GM18873 (cell line): Measurements from ENCODE around the gene RSPH3.
"Not testable (repeated sequence)": the region's sequence is repeated elsewhere in the genome, so short reads cannot be mapped to it uniquely, and the experiment has no call there.

Experiments
- ATAC-seq: cut with Tn5 transposase; IDR thresholded peaks from one replicate; pipeline ENCODE4 v1.9.1; 2021; ENCODE audit warnings: mild to moderate bottlenecking, moderate library complexity, moderate number of reproducible peaks; ENCODE audit not compliant: unreplicated experiment, low FRiP score

Gene RSPH3

DNA sequence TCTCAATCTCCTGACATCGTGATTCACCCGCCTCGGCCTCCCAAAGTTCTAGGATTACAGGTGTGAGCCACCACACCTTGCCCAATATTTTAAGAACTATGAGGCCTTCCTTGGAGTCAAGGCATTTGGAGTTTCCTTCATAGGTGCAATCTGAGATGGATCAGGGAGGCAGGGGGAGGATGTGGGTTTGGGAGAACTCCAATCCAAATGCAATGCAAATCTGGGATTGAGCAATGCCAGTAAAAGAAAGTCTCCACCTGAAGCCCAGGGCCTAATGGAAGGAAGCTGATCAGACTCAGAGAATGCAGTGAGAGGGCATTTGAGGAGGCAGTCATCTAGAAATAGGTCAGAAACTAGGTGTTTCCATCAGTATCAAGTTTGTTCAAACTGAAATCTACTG lies 21.2 kb downstream of the RSPH3 start:
- no peak for ATAC-seq

DNA sequence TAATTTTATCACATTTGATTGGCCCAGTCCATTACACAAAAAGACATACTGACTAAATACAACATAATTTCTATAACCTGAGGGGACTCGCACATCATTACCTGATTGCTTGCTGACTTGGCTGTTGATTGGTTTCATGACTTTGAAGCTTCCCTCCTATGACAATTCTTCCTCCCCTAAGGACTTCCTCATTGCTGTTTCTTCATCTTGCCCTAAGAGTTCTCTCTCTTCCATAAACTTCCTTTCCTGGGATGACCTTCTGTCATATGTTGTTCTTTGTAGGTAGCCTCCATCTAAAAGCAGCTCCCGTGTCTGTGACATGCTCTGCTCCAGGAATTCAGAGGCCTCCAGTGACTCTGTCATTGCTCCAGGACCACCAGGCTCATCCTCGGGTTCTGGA lies 22.6 kb downstream of the RSPH3 start:
- no peak for ATAC-seq

DNA sequence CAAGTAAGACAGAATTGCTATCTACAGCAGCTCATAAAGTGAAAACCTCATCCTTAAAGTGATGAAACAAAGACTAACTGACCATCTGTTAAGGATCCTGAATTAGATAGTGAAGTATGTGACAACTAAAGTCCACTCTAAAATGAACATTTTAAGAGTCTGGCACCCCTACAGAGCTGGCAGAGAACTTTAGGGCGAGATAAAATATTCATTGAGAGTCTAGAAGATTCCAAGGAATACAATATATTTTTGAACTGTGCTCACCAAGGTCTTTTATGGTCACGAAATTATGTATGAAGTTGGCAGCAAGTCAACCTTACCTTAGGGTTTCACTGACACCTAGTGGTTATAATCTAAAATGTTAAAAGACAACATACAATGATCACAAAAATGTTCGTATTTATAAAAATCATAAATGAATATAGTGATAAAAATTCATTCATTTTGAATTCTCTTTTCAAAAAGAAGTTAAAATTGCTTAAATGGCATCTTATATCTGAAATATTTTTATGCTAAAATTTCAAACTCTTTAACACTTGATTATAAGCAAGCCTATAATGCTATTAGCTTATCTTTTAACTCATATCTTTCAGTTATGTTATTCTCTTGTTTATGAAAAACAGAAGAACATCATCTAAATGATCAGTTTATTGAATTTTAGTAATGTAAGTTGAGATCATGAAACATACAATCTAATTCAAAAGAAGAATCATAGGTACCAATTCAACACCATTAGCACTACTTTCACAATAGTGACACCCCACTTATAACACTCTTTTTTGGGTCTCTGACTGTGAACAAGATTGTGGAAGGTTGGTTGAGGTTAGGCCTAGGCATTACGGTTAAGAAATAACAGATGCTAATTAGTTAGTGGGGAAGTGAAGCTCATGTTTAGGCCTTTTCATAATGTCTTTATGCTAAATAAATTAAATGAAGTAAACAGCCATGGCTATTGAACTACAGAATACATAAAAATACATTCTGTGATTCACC lies 27.5 kb downstream of the RSPH3 start:
- no peak for ATAC-seq

DNA sequence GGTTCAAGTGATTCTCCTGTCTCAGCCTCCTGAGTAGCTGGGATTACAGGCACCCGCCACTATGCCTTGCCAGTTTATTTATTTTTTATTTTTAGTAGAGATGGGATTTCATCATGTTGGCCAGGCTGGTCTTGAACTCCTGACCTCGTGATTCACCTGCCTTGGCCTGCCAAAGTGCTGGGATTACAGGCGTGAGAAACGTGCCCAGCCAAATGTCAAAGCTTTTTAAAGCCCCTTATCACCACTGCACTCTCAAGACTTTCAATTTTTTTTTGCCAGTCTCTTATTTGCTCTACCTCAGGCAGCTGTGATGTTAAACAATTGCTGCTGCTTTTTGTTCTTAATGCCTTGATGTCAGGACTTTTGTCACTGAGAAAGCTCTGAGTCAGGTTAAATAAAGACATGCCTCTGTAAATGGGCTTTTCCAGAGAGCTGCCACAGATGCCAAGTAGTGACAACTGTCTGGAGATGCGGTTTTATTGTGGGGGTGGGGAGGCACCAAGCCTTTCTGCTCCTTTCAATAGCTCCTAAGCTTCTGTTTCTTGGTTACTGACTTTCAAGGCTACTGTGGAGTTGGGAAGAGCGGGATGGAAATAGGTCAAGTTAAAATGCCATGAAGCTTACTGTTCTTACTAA lies 29.2 kb downstream of the RSPH3 start:
- no peak for ATAC-seq

DNA sequence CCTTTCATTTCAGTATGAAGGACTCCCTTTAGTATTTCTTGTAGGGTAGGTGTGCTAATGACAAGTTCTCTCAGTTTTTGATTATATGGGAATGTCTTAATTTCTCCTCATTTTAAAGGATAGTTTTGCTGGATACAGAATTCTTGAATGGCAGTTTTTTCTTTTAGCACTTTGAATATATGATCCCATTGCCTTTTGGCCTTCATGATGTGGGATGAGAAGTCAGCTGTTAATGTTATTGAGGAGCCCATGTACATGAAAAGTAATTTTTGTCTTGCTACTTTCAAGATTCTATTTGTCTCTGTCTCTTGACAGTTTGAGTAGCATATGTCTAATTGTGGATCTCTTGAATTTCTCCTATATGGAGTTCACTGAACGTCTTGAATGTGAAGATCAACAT lies 30.9 kb downstream of the RSPH3 start:
- no peak for ATAC-seq

DNA sequence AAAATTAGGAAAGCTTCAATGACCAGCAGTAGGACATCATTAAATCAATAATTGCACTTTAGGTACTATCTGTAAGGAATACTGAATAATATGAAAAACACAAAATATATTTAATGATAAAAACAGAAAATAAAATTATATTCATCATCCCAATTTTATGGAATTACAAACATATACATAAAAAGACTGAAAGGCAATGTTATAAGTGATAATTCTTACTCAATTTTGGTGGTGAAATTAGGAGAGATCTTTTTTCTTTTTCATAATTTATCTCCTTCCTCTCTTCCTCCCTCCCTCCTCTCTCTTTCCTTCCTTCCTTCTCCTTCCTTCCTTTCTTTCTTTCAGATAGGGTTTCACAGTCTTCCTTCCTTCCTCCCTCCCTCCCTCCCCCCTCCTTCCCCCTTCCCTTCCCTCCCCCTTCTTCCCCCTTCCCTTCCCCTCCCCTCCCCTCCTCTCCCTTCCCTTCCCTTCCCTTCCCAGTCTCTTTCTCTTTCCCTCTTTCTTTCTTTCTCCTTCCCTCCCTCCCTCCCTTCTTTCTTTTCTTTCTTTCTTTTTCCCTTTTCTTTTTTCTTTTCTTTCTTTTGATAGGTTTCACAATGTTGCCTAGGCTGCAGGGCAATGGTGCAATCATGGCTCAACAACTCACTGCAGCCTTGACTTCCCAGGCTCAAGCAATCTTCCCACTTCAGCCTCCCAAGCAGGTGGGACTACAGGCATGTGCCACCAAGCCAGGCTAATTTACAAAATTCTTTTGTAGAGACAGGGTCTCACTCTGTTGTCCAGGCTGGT lies 36.8 kb downstream of the RSPH3 start:
- ATAC-seq = no peak

DNA sequence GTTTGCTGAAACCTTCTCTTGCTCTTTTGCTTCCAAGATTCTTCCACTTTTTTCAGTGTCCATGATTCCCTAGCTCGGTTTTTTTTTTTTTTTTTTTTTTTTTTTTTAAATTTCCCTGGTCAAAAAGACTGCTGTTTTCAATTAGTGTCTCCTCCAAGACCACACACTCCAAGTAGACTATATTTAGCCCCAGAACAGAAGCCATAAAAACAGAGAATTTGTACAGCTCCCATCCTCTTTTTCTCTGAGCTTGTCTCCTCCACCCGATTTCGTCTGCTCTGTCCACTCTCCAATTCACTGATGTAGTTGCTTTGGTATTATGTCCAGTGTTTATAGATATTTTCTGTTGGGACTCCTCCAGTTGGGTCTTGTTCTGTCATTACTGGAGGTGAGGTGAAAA lies 37.6 kb downstream of the RSPH3 start:
- no peak for ATAC-seq

DNA sequence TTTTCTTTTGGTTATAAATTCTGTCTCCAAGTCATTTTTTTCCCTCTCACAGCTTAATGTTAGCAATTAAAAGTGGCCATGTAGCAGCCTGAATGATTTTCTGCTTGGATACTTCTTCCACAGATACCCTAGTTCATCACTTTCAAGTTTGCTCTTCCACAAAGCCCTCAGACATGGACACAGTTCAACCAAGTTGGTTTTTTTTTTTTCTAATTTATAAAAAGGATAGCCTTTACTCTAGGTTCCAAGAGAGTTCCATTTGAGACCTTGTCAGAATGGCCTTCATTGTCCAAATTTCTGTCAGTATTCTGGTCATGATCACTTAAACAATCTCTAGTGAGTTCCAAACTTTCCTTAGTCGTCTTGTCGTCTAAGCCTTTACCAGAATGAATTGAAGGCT lies 40.0 kb downstream of the RSPH3 start:
- no peak for ATAC-seq

DNA sequence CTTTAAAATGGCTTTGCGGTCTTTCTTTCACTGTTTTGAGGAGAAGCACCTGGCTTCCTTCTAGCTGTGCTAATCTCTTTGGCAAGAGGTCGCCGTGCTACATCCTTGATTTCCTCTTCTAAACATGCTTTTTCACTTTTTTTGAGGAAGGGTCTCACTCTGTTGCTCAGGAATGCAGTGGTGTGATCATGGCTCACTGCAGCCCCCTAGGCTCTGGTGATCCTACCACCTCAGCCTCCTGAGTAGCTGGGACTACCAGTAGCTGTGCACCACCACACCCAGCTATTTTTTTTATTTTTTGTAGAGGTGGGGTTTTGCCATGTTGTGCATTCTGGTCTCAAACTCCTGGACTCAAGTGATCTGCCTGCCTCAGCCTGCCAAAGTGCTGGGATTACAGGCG lies 40.5 kb downstream of the RSPH3 start:
- no peak for ATAC-seq

DNA sequence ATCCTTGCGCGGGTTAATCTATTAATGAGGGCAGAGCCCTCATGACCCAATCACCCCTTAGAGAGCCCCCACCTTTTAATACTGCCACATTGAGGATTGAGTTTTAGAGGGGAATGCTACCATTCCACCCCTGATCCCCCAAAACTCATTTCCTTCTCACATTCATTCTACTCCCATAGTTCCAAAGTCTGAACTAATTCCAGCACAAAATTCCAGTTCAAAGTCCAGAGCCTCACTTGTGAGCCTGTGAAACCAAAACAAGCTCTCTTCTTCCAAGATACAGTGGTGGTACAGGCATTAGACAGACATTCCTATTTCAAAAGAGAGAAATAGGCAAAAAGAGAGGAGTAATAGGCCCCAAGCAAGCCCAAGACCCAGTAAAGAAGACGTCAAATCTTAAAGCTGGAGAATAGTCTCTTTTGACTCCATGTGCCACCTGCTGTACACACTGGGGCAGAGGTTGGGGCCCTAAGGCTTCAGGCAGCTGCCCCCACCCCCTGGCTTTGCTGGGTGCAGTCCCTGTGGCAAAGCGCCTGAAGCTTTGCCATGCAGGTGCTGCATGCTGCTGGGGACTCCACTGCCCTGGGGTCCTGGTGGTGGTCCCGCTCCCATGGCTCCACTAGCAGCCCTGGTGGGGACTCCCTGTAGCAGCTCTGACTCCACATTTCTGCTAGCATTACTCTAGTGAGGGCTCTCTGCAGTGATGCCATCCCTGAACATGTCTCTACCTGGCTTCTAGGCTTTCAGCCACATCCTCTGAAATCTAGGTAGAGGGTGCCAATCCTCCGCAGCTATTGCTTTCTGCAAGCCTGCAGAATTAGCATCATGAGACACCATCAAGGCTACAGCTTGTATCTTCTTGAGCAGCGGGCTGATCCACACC lies 41.3 kb downstream of the RSPH3 start:
- no peak for ATAC-seq

DNA sequence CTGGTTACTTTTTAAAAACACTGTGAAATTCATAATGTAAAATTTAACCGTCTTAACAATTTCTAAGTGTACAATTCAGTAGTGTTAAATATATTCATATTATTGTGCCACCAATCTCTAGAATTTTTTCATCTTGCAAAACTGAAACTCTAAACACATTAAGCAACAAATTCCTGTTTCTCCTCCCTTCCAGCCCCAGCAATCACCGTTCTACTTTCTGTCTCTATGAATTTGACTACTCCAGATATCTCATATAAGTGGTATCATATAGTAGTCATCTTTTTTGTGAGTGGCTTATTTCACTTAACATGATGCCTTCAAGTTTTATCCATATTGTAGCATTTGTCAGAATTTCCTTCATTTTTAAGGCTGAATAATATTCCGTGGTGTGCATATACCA lies 44.7 kb downstream of the RSPH3 start:
- no peak for ATAC-seq

DNA sequence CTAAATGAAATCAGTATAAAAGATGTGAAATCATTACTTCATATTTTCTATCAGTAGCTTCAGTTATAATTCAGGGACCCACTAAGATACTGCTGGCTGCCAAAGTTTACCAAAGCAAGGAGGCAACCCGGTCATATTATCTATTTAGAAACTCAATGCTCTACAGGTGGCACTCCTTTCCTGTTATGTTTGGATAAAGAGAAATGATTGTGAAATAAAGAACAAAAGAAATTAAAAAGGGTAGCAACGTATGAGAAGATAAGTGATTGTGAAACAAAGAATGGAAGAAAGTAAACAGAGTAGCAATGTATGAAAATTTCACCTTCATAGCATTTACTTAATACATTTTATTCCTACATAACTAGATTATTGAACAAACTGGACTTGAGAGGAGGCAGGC lies 45.2 kb downstream of the RSPH3 start:
- no peak for ATAC-seq

DNA sequence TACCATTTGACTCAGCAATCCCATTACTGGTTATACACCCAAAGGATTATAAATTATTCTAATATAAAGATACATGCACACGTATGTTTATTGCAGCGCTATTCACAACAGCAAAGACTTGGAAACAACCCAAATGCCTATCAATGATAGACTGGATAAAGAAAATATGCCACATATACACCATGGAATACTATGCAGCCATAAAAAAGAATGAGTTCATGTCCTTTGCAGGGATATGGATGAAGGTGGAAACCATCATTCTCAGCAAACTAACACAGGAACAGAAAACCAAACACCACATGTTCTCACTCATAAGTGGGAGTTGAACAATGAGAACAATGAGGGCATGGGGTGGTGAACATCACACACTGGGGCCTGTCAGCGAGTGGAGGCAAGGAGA lies 48.0 kb downstream of the RSPH3 start:
- ATAC-seq = not testable (repeated sequence)

DNA sequence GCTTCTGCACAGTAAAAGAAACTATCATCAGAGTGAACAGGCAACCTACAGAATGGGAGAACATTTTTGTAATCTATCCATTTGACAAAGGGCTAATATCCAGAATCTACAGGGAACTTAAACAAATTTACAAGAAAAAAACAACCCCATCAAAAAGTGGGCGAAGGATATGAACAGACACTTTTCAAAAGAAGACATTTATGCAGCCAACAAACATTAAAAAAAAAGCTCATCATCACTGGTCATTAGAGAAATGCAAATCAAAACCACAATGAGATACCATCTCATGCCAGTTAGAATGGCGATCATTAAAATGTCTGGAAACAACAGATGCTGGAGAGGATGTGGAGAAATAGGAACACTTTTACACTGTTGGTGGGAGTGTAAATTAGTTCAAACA lies 48.4 kb downstream of the RSPH3 start:
- ATAC-seq = not testable (repeated sequence)

DNA sequence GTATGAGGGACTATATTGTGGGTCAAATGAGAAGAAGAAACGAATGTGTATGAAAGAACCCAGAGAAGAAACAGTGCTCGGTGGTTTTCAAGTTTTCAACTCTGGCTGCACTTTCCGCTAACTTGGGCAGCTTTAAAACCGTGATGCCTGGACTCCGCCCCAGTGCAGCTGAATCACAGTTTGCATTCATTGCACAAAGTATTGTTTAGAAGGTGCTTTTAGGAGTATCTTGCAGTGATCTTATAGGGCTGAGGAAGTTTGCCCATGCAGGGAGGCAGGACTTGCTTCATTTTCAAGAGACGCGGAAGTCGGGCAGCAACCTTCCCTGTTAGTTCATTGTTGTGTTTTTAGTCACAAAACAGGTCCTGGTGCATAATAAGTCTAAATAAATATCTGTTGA lies 52.7 kb downstream of the RSPH3 start:
- ATAC-seq = no peak

DNA sequence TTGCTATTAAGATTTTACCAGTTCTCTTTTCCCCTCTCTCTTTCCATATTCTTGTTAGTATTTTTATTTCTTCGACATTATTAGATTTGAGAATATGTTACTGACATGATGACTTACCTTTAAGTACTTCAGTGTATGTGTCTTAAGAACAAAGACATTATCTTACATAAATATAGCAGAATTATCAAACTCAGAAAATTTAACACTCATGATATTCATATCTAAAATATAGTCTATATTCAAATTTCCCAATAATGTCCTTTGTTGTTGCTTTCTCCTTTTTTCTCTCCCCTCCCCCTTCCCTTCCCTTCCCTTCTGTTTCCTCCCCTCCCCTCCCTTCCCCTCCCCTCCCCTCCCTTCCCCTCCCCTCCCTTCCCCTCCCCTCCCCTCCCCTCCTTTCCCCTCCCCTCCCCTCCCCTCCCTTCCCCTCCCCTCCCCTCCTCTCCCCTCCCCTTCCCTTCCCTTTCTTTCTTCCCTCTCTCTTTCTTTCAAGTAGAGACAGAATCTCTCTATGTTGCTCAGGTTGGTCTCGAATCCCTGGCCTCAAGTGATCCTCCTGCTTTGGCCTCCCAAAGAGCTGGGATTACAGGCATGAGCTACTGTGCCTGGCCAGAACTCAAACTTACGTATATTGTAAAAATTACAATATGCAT lies 56.5 kb downstream of the RSPH3 start:
- no peak for ATAC-seq

DNA sequence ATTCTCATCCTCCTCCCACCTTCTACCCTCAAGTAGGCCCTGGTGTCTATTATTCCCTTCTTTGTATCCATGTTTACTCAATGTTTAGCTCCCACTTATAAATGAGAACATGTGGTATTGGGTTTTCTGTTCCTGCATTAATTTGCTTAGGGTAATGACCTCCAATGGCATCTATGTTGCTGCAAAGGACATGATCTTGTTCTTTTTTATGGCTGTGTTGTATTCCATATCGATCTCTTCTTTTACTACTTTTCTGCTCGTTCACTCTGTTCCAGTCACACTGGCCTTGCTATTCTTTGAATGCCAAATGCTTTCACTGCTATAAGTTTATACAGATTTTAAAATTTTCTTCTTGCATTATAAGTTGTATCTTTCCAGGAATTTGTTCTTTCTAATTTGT lies 57.7 kb downstream of the RSPH3 start:
- ATAC-seq = no peak

DNA sequence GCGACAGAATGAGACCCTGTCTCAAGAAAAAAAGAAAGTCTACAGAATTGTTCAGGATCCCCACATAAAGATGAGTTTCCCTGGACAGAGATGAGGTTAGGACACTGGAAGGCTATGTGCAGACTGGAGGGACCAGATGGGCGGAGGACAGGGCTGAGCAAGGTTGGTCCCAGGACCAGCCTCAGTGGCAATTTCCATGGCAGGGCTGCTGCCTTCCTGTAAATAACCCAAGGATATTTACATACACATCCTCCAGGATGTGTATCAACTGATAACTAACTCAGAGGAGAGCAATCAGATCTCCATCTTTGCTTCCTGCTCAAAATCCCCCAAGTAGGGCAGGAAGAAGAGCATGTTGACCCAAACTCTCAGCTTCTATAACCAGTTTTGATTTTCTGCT lies 58.8 kb downstream of the RSPH3 start:
- ATAC-seq = no peak

DNA sequence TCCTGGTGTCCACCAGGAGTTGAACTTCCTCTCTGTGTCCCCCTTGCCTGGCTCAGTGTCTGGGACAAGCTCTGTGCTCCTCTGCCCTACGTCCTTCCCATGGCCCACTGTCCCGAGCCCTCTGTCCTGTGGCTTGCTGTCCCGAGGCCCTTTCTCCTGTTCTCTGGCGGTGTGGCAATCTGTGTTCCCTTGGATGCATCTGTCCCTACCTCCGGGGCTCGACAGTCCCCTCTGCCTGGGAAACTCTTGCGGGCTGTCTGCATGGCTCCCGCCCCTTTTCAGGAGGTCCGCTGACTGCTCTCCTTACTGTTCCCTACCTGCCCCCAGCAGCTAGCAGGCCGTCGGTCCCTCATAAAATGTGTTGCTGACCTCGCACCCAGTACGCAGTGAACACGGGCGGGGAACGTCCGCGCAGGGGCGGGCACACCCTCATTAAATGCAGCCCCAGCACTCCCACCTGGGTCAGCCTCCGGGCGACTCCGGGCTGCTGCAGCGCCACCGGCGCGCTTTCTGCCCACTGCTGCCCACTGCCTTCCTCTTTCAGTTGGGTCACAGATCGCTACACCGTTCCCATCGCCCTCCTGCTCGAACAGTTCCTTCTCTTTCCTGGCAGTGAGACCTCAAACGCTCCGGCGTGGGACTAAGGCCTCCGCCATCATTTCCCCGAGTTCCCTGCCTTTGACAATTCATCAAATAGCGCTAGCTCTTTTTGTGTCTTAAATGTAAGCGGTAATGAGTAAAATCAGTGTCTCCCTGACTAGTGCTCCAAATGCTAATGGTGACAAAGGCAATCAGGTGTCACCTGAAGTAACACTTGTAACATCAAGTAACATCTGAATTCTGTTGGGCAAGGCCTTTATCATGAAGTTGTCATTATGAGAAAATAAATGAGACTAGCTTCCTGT lies 60.5 kb downstream of the RSPH3 start:
- ATAC-seq = no peak
